22Rv1 (cell line): ENCODE results near the gene NIT2.

Experiments
- ZFX ChIP-seq: fragments of 450-650 bp; IDR thresholded peaks from 2 replicates; pipeline ENCODE4 v1.6.1; 2017; ENCODE audit warnings: antibody characterized with exemption, borderline replicate concordance
- TF ChIP-seq, protein P1 (sequence below): fragments of 450-650 bp; IDR thresholded peaks from 2 replicates; pipeline ENCODE4 v1.5.1; 2017; ENCODE audit warnings: mild to moderate bottlenecking

DNA sequence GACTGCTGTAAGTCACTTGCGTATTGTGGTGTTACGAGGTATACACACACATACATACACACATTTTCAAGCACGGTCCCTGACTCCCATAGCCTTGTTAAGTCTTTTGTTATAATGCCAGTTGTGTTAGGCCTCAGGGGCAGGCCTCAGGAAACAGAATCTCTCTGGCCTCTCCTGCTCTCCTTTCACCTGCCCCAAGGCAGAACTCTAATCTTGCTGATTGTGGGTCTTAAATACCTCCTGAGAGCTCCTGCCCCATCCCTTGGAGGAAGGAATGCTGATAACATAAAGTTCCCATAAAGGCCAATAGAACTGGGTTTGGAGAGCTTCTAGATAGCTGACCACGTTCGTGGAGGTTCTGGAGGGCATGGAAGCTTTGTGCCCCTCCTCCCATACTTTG lies 3.9 kb upstream of the NIT2 start:
- TF ChIP-seq, protein P1, sequence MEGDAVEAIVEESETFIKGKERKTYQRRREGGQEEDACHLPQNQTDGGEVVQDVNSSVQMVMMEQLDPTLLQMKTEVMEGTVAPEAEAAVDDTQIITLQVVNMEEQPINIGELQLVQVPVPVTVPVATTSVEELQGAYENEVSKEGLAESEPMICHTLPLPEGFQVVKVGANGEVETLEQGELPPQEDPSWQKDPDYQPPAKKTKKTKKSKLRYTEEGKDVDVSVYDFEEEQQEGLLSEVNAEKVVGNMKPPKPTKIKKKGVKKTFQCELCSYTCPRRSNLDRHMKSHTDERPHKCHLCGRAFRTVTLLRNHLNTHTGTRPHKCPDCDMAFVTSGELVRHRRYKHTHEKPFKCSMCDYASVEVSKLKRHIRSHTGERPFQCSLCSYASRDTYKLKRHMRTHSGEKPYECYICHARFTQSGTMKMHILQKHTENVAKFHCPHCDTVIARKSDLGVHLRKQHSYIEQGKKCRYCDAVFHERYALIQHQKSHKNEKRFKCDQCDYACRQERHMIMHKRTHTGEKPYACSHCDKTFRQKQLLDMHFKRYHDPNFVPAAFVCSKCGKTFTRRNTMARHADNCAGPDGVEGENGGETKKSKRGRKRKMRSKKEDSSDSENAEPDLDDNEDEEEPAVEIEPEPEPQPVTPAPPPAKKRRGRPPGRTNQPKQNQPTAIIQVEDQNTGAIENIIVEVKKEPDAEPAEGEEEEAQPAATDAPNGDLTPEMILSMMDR, result no peak
- no peak for TF ChIP-seq ZFX
